ENCODE measurements around the gene TBC1D19. TPM values are rescaled to one million over a fixed set of nuclear protein-coding genes. Genes with fewer than 3 reads are reported as not detected.

Gene TBC1D19
- total and polyA plus RNA-seq, 9 of the 15 experiments (the other 6 are each of a cell fraction or from before 2014, with no cell fraction given) = 0.73 to 5.6 (median 3.7) TPM

DNA sequence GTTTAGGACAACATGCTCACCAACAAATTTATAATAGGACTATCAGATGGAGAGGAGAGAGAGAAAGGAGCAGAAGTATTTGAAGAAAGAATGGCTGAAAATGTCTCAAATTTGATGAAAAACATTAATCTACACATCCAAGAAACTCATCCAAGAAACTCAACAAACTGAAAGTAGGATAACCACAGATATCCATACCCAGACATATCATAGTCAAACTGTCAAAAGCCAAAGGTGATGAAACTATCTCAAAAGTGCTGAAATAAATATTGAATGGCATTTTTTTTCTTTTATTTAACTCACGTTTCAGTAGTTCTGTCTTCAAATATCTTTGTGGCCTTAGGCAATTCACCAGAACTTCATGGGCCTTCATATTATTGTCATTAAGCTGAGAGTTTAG is 116.2 kb downstream of the TBC1D19 start (continued):
- no peak for TF ChIP-seq FUS (optimal IDR thresholded peaks at IDR 0.05; ENCODE audit: low read depth, low read length)
- no peak for TF ChIP-seq KHSRP (IDR thresholded peaks at IDR 0.05)
- no peak for TF ChIP-seq ZNF696 (CRISPR knock-in tag; conservative IDR thresholded peaks at IDR 0.05)
- TF ChIP-seq LEF1 (IDR thresholded peaks at IDR 0.05) = peak; percentile 18; the same call in 1 of the 2 replicates
- TF ChIP-seq ZNF184 (CRISPR knock-in tag; IDR thresholded peaks at IDR 0.05) = no peak
- 0 out of 2 replicates have a peak, but pooled peaks have one; percentile 27 for TF ChIP-seq ZNF175 (CRISPR knock-in tag; IDR thresholded peaks at IDR 0.05; ENCODE audit: low read depth)
- TF ChIP-seq, protein P1, sequence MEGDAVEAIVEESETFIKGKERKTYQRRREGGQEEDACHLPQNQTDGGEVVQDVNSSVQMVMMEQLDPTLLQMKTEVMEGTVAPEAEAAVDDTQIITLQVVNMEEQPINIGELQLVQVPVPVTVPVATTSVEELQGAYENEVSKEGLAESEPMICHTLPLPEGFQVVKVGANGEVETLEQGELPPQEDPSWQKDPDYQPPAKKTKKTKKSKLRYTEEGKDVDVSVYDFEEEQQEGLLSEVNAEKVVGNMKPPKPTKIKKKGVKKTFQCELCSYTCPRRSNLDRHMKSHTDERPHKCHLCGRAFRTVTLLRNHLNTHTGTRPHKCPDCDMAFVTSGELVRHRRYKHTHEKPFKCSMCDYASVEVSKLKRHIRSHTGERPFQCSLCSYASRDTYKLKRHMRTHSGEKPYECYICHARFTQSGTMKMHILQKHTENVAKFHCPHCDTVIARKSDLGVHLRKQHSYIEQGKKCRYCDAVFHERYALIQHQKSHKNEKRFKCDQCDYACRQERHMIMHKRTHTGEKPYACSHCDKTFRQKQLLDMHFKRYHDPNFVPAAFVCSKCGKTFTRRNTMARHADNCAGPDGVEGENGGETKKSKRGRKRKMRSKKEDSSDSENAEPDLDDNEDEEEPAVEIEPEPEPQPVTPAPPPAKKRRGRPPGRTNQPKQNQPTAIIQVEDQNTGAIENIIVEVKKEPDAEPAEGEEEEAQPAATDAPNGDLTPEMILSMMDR (IDR thresholded peaks at IDR 0.05 in 2 of 3, conservative IDR thresholded peaks at IDR 0.05 in 1 of 3; ENCODE audit: insufficient read depth in 2 of 3, low read depth in 1 of 3, low read length in 3 of 3) = no peak
- no peak for TF ChIP-seq NBN (IDR thresholded peaks at IDR 0.05; ENCODE audit: low read depth)
- no peak for TF ChIP-seq SRSF1 (IDR thresholded peaks at IDR 0.05; ENCODE audit: low read depth, low read length)
- TF ChIP-seq, protein P2, sequence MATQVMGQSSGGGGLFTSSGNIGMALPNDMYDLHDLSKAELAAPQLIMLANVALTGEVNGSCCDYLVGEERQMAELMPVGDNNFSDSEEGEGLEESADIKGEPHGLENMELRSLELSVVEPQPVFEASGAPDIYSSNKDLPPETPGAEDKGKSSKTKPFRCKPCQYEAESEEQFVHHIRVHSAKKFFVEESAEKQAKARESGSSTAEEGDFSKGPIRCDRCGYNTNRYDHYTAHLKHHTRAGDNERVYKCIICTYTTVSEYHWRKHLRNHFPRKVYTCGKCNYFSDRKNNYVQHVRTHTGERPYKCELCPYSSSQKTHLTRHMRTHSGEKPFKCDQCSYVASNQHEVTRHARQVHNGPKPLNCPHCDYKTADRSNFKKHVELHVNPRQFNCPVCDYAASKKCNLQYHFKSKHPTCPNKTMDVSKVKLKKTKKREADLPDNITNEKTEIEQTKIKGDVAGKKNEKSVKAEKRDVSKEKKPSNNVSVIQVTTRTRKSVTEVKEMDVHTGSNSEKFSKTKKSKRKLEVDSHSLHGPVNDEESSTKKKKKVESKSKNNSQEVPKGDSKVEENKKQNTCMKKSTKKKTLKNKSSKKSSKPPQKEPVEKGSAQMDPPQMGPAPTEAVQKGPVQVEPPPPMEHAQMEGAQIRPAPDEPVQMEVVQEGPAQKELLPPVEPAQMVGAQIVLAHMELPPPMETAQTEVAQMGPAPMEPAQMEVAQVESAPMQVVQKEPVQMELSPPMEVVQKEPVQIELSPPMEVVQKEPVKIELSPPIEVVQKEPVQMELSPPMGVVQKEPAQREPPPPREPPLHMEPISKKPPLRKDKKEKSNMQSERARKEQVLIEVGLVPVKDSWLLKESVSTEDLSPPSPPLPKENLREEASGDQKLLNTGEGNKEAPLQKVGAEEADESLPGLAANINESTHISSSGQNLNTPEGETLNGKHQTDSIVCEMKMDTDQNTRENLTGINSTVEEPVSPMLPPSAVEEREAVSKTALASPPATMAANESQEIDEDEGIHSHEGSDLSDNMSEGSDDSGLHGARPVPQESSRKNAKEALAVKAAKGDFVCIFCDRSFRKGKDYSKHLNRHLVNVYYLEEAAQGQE (IDR thresholded peaks at IDR 0.05; ENCODE audit: borderline replicate concordance) = no peak
- TF ChIP-seq, protein P2 (CRISPR knock-in tag; IDR thresholded peaks at IDR 0.05; ENCODE audit: low read depth) = no peak
- no peak for TF ChIP-seq GTF2E2 (tag; IDR thresholded peaks at IDR 0.05)
- no peak for TF ChIP-seq ZNF121 (CRISPR knock-in tag; conservative IDR thresholded peaks at IDR 0.05)
- TF ChIP-seq COPS2 (conservative IDR thresholded peaks at IDR 0.05) = no peak
- TF ChIP-seq ASH1L (IDR thresholded peaks at IDR 0.05; ENCODE audit: borderline replicate concordance, low read depth, partially characterized antibody) = no peak
- TF ChIP-seq CEBPG (CRISPR knock-in tag; IDR thresholded peaks at IDR 0.05) = peak; percentile 55
- peak; percentile 52 to 93 for TF ChIP-seq CEBPG (tag; conservative IDR thresholded peaks at IDR 0.05 in 1 of 2, IDR thresholded peaks at IDR 0.05 in 1 of 2)
